ENCODE measurements around the gene CLSTN2. TPM values are rescaled to one million over a fixed set of nuclear protein-coding genes. Genes with fewer than 3 reads are reported as not detected.
"Not testable (repeated sequence)": the region's sequence is repeated elsewhere in the genome, so short reads cannot be mapped to it uniquely, and the experiment has no call there.

Gene CLSTN2
- total RNA-seq, 1 donor from 2014 or later, result 9.7 TPM

GRCh38 chr3:140421884-140422283 lies 486.9 kb downstream of the CLSTN2 start:
- no peak overlapping the region for H3K4me3 ChIP-seq (ENCODE audit: low read depth, low read length)
- no peak for DNase-seq (ENCODE audit: low read depth)
- TF ChIP-seq CTCF (conservative IDR thresholded peaks at IDR 0.05; ENCODE audit: low read depth, low read length), result no peak

DNA sequence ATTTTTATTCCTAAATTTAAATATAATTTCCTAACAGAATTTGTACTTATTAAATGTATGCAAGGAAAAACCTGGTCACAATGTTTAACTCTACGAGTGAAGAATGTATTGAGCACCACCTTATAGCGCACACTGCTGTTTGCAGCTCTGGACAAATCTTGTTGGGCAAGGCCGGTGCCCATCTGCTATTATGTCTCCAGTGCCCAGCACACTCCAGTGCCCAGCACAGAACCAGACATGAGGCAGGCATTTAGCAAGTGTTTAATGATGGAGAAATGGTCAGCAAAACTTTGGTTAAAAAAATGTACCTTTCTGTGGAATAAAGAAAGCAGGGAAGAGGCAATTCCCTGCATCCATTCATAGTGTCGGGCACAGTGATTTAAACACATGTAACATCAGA lies 488.2 kb downstream of the CLSTN2 start:
- no peak overlapping the region for H3K4me3 ChIP-seq (ENCODE audit: low read depth, low read length)
- no peak for DNase-seq (ENCODE audit: low read depth)
- TF ChIP-seq CTCF (conservative IDR thresholded peaks at IDR 0.05; ENCODE audit: low read depth, low read length), result no peak

GRCh38 chr3:140423574-140423973 lies 488.6 kb downstream of the CLSTN2 start:
- DNase-seq (ENCODE audit: low read depth); H3K4me3 ChIP-seq (ENCODE audit: low read depth, low read length): not testable (repeated sequence)

GRCh38 chr3:140424211-140424610 lies 489.2 kb downstream of the CLSTN2 start:
- no peak for TF ChIP-seq CTCF (conservative IDR thresholded peaks at IDR 0.05; ENCODE audit: low read depth, low read length)
- H3K4me3 ChIP-seq (ENCODE audit: low read depth, low read length), result no peak overlapping the region
- no peak for DNase-seq (ENCODE audit: low read depth)

DNA sequence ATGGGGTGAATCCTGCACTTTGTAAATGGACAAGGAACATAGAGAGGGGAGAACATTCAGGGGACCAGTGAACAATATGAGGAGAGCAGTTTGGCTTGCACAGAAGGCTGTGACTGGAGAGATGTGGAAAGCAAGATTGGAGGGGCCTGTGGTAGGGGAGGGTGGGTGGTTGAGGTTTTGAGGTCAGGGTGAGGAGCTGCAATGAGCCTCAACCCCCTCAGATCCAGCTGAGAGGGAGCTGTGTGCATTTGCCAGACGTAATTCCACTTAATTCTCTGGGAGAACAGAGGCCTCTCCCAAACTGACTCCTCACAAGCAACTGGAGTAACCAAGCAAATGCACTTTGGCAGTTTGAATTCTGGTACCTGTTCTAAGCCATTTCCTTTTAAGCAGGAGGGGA lies 489.7 kb downstream of the CLSTN2 start:
- H3K4me3 ChIP-seq (ENCODE audit: low read depth, low read length), result no peak overlapping the region
- DNase-seq (ENCODE audit: low read depth), result no peak
- no peak for TF ChIP-seq CTCF (conservative IDR thresholded peaks at IDR 0.05; ENCODE audit: low read depth, low read length)

- TF ChIP-seq CTCF (conservative IDR thresholded peaks at IDR 0.05; ENCODE audit: low read depth, low read length), result no peak
- DNase-seq (ENCODE audit: low read depth), result no peak
- no peak overlapping the region for H3K4me3 ChIP-seq (ENCODE audit: low read depth, low read length)
Measured at GRCh38 chr3:140427786-140428185, 492.8 kb downstream of the CLSTN2 start.

- DNase-seq (ENCODE audit: low read depth), result no peak
- H3K4me3 ChIP-seq (ENCODE audit: low read depth, low read length), result no peak overlapping the region
- no peak for TF ChIP-seq CTCF (conservative IDR thresholded peaks at IDR 0.05; ENCODE audit: low read depth, low read length)
Measured at GRCh38 chr3:140428380-140428779, 493.4 kb downstream of the CLSTN2 start.

DNA sequence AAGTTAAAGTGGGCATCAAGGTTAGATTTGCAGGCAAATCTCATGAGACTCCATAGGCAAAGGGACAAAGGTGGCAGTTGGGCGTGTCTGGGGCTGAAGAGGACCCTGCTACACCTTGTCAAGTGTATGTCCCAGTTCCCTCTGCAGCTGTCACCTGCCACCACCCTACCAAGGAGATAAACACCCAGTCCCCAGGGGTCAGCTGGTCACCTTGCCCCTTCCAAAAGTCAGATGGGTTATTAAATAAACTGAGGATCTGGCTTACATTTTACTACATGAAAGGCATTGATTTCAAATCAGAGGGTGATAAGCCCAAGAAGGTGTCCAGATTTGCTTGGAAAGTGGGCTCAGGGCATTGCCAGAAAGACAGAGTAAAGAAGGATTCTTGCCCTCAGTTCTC lies 494.8 kb downstream of the CLSTN2 start:
- DNase-seq (ENCODE audit: low read depth), result no peak
- TF ChIP-seq CTCF (conservative IDR thresholded peaks at IDR 0.05; ENCODE audit: low read depth, low read length), result no peak
- H3K4me3 ChIP-seq (ENCODE audit: low read depth, low read length), result no peak overlapping the region
